ENCODE data around the gene DCT.

Gene DCT

DNA sequence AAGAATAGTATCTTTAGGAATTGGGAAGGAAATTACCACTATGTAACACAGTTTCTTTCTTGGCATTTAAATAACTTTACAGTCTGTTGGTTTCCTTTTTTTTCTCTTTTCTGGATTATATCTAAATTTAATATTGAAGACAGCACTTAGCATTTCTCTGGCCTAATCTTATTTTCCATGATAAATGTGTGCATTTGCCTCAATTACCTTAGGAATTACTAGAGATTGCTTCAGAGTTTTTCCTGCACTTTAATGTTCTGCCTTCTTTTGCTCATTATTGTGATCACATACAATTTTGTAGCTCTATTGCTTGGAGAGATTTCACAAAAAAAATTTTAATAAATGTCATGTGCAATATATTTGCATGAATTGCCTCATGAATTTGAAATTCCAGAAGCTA lies 25.1 kb downstream of the DCT start:
- DNase-seq (ENCODE audit: low spot score): no peak

DNA sequence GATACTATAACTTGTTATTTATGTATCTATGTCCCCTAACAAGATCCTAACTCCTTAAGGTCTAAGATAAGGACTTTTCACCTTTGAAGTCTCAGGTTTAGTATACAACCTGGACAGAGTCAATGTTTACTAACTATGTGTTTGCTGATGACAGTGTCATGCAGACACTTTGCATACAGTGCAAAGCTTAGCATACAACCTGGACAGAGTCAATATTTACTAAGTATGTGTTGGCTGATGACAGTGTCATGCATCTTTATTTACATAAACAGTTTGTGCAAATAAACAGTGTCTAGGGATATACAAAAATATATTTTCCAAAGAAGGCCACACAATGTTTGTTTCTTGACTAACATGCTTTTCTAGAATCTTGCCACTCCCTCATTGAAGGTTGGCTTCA lies 34.7 kb downstream of the DCT start:
- no peak for DNase-seq (ENCODE audit: low spot score)

DNA sequence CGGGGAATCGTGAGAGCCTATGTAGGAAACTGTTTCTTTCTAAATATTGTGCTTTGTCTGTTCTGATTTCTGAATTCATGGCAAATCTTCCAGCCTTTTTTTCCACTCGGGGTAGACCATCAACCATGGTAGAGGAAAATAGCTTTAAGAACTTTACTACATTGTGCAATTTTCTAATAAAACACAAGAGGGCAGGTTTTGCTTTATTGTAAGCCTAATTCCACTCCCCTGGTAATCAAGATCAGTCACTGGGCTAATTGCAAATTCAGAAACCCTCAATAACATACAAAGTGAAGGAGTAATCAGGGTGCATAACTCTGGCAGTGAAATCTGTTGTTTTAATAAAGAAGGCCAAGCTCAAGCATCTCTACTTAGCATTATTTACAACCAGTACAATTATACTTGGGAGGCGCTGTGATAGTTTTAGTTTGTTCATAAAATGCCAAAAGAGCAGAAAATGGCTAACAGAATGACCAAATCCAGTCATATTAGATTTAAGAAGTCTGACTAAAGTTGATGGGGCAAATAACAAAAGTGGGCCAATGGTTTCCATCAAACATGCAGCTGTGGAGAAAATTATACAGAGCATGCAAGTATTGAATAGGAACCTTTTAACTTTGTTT lies 43.8 kb downstream of the DCT start:
- peak; percentile 56 for DNase-seq (ENCODE audit: low spot score)

DNA sequence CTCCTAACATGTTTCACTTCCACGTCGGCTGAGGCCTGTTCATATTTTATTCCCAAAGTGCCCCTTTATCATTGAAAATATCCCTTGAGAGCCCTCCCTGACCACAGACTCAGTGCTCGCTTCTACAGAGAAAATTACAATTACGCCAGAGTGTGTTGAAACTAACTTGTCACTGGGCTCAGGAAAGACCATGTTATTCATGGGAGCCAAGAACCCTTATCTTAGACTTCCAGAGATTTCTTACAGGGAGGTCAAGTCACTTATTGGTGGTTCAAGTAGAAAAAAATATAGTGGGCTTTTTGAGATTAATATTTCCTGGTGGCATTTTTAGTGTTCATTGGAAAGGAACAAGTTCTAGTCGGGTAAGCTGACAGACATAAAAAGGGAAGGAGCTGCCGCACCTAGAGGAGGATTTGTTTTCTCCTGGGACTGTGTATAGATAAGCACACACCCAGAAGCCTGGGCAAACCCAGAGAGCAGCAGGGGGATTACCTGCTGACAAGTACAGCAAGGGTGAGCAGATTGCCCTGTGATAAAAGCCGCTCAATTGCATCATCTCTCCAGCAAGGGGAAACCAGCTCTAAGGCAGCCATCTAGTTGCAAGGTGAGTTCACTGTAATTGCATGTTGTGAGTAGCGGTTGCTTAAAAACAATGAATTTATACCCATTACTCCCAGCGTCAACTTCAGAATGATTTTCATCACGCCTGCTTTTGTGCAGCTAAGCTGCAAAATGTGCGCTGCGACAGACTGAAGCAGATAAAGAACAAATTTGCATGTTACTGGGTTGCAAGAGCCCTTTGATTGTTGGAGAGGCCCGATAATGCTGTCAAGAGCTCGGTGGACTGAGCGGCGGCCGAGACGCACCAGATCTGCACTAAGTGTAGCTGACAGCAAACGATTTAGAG lies 46.2 kb downstream of the DCT start:
- no peak for DNase-seq (ENCODE audit: low spot score)

DNA sequence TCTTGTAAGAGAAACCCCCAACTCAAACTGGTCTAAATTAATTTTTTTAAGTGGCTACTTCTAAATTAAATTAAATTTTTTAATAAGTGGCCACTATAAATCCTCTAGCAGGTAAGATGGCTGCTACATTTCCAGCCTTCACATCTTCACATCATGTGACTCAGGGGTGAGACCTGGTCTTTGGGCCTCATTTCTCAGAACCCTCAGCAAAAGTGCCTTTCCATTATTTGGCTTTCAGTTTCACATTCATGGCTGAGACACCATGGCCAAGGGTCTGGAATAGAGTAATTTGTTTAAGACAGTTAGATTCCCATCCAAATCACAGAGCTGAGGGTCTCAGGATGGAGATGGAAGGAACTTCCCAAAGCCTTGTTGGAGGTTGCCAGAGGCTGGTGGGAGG lies 47.5 kb downstream of the DCT start:
- no peak for DNase-seq (ENCODE audit: low spot score)

DNA sequence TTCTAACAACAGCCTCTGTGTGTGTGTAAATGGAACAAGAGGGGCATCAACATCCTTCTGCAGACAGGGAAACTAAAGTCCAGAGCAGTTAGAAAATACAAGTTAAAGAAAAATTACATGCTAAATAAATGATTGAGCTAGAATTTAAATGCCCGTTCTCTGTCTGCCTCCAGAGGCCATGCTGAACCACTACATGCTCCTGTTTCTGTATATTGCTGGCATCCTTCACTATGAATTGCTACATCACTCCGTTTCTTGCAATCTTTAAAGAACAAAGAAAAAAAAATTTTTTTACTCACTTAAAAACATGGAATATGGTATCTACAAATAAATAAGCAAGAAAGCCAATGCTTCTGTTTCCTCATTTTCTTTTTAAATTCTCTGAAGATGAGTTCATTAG lies 47.9 kb downstream of the DCT start:
- DNase-seq (ENCODE audit: low spot score): no peak

DNA sequence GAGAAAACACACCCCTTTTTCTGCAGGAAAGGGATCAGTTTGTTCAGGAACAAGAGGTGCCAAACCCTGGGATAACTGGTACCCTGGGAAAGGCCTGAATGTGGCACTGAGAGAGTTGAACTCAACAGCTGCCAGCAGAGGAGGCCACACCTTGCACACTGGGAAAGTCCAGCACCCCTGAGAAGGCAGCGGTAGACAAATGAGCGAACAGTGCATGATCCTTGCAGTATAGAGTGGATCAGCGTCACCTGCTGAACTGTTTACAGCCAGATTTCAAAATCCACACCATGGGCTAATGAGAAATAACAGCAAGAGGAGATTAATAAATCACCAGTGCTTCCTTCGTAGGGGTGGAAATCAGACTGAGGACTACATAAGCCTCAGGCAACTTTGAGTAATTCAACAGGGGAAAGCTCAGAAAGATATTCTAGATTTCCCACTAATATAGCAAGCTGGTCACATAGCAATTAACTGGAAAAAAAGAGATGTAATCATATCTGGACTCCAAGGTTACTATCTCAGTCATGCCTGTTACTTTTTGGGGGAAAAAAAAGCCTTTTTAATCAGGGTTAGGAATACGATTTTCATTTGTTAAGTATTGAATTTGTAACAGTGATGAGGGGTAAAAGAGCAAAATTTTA lies 52.0 kb downstream of the DCT start:
- no peak for DNase-seq (ENCODE audit: low spot score)

DNA sequence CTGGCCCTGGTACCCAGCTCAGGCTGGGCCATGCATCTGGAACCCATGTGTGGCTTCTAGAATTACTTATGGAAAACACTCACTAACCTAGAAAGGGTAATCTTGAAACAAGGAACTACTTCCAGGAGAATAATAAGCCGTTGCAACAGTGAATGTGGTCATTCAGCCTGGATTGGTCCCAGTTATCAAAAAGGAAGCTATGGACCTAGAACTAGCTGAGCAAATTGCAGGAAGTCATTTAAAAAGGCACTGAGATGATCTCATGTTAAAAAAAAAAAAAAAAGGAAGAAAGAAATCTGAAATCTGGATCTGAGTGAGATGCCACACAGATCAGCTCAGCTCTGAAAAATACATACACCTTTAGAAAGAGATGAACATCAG lies 59.6 kb downstream of the DCT start:
- DNase-seq (ENCODE audit: low spot score): no peak

DNA sequence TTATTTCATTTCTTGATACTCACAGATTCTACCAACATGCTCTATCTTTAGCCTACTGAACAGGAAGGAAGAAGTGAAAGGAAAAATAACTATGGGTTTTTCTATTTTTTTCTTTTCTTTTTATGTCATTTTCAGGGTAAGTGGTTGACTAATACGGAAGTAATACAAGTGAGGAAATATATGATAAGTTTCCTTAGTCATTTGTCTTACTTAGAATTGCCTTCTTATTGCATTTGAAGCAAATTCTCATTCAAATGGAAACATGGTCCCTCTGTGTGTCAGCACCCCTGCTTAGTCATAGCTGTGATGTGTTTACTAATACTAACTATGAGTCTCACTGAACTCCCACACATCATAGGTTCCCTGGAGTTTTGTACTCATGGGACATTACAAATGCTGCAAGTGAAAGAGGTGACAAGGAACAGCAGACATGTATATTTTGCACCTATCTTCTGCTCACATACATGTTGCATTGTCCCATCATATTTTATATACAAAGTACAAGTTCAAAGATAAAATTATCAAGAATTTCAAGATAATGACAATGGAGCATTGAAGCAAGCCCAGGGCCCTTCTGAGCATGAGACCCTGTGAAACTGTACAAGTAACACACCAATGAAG lies 60.1 kb downstream of the DCT start:
- peak; percentile 22 for DNase-seq (ENCODE audit: low spot score)

DNA sequence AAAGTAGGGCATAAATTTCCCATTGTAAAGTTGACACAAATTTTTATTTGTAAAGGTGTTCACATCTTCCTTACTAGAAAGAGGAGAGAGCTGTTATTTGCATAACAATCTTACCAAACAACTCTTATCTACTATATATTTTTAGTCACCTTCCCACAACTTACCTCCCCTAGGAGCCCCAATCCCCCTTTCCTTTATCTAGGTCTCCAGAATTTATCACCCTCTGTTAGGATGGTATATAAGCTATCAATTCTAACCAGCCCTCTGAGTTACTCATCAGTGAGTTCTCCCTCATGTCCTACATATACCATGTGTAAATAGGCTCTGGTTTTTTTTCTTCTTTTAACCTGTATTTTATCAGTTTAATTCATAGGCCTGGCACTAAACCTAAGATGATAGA lies 62.2 kb downstream of the DCT start:
- no peak for DNase-seq (ENCODE audit: low spot score)

DNA sequence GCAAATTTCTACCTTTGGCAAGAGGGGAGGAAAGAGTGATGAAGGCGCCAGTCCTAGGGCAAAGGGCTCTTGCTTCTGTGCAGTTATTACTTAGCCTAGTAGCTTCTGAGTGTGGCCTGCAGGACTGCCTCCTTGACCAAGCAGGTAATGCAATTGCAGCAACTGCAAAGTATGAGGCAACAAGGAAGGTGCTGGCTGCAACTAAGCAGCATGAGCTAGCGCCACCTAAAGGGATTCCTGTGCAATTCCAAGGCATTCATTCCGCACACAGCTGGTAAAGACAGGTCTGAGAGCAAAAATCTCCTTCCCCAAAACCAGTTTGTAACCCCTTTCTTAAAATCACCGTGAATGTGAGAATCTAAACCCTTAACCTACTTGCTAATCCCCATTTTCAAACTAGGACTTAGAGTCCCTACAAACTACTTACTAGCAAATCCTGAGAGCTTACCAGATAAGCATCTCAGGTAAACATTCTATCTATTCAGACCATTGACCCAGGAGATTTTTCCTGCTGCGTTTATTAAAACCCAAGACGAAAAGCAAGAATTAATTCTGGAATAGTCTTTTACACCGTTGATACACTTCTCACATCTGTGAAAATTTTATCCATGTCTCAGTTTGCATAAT lies 62.9 kb downstream of the DCT start:
- no peak for DNase-seq (ENCODE audit: low spot score)

DNA sequence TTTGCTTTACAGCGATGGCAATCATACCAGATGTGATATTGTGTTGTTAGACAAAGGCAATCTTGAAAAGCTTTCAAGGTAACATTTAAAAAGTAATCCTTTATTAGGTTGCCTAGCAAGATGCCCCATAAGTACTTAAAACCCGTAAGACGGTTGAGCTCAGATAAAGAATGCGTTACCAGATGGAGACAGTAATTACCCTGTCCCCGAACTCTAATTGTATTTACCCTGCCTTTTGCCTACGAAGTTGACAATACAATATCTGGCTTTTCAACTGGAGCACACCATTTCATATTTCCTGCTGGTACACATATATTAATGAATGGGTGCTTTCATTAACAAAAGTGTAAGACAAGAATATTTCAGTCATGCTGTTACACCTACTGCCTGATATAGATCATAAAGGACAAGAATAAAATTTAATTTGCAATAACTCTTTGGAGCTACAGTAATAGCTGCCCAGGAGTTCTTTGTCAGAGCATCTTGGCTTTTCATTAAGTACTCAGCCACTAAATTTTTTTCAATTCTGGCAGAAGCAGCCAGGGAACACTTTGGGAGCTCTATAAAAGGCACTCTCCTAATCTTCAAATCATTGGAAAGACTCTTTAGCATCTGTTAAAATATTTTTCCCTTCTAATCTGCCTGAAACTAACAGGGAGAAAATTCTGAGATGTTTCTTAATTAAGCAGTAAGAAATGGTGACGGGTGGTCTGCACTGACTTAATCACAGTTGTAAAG lies 63.8 kb downstream of the DCT start:
- no peak for DNase-seq (ENCODE audit: low spot score)

DNA sequence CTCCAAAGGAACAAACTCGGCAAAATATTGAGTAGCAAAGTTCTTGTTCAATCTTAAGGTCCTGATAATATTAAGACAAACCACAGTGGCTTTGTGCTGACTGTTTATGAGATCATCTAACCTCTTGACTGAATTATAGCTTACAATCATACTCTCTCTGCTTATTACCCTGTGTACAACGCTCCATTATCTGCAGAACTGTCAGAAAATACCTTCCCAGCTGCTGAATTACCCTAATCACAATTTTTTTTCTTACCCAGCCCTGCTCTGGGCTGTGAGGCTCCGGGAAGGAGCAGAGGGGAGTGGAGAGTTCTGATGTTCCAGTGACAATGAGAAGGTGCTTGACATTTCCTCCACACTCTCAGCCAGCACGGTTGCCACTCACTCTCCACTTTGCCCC lies 64.8 kb downstream of the DCT start:
- DNase-seq (ENCODE audit: low spot score): no peak

DNA sequence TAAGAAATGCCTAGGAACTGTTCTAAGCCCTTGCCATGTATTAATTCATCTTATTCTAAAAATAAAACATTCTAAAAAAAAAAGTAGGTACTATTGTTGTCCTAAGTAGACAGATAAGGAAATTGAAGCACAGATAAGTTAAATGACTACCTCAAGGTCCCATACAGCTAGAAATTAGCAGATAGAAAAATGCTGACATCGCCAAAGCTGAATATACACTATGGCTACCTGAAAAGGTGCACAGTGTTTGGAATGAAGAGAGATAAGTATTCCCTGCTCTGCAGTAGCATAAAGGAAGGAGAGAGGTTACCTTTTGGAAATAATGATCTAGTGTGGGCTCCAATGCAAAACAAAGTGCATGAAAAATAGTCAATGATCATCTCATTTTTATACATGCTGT lies 65.3 kb downstream of the DCT start:
- DNase-seq (ENCODE audit: low spot score): no peak

DNA sequence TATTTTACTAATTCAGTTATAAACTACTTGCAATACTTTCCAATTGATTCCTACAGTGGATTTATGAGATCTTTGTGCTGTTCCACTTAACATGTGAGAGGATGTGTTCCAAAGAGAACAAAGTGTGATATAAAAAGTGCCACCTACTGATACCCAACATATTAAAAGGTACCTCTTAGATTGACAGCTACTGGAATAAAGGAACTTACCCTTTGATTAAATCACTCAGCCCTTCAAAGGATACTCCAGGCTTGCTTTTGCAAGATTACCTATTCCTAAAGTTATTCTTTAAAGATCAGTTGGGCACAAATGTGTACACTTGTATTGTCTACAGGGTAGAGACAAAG lies 65.9 kb downstream of the DCT start:
- no peak for DNase-seq (ENCODE audit: low spot score)

DNA sequence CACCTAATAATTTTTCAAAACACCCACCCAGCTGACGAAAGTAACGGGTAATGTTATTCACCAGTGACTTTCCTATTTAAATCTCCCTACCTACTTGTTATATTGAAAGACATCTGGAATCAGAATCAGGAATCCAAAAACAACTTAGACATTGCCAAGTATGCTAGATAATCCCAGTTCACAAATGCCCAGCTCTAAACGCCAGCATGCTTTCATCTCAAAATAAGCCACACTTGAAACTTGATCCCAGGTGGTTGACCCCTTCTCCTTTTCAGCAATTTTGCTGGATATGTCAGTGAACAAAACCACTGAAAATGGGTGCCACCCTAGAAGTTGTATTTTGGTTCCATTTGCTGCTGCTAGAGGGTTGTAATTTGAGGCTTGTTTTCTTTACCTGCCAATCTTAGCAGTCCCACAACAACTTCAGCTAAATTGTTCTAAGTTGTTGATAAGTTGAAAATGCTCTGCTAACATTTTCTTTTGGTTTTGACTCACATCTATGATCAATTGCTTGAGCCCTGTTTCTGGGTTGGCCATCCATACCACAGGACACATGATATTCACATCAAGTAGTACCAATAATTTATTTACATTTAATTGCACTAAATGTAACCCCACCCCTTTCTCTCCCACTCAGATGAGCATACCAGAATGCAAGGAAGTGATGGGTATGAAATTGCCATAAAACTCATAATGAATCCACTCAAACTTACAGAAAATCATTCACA lies 66.4 kb downstream of the DCT start:
- no peak for DNase-seq (ENCODE audit: low spot score)

DNA sequence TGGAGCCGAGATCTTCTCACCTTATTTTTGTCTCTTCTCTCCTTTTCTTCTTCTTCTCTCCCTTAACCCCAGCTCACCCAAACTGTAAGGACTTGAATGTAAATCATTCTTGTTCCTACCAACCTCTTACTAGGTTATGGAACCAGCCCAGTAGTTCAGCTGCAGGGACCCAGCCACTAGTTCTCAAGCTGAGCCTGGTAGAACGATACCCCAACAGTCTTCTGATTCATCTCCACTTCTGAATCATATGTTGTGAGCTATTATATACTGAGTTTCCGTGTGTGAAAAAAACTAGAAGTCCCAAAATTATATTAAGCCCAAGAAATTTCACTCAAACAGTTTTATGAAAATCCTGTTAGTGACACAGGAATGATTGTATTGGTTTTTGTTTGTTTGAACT lies 67.7 kb downstream of the DCT start:
- DNase-seq (ENCODE audit: low spot score): no peak

DNA sequence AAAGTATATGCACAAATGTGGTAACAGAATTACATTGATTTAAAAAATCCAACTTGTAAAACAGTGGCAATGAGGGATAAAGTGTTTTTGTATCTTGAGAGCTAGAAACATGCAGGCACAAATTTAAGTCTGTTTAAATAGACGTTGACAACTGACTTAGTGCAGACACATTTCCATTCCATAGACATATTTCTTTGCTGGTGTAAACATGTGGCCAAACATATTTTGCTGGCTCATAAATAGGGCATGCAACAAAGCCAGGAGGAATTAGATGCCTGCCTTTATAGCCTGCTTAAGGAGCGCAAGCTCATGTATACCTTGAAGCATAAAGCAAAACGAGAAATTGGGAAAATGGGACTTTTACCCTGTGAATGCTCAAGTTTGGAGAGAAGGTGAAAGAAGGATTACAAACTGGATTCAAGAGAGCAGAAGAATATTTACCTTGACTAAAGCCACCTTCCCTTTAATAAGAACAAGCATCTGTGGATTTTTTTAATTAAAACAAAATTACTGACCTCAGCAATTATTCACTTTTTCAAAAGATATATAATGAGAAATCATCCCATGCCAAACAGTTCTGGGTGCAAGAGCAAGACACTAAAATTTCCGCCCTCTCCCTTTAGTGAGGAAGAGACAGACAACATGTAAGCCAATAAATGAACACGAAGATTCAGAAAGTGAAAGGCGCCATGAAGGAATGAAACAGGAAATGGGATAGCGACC lies 71.0 kb downstream of the DCT start:
- DNase-seq (ENCODE audit: low spot score): no peak

DNA sequence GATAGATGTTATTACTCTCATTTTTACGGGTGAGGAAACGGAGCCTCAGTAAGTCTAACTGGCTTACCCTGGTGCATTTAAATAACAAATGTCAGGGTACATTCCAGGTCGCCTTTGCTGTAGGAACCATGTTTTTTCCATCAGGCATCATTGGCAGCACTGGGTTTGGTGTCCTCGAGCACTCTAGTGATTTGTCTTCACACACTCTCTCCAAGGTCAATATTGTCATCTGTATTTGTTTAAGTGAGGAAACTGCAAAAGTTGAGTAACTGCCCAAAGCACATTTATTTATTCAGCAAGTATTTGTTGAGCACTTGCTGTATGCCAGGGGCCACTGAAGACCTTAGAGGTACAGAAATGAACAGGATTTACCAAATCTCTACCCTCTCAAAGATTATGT lies 78.6 kb downstream of the DCT start:
- DNase-seq (ENCODE audit: low spot score): no peak

DNA sequence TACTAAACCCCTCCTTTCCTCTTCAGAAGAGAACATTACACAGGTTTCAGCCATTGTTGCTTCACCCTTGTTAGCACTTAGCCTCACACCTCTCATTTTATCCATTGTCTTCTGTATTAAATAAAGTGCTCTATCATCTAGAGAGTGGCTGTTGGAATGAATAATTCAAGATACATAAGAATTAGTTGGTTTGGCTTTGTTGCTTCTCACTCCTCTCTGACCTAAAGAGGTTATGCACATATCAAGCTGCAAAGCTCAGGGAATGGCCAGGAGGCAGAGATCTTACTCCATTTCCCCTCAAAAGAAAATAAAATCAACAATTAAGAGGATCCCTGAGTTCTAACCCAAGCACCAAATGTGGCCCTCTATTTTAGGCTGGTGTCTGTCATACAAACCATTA lies 79.7 kb downstream of the DCT start:
- DNase-seq (ENCODE audit: low spot score): no peak

DNA sequence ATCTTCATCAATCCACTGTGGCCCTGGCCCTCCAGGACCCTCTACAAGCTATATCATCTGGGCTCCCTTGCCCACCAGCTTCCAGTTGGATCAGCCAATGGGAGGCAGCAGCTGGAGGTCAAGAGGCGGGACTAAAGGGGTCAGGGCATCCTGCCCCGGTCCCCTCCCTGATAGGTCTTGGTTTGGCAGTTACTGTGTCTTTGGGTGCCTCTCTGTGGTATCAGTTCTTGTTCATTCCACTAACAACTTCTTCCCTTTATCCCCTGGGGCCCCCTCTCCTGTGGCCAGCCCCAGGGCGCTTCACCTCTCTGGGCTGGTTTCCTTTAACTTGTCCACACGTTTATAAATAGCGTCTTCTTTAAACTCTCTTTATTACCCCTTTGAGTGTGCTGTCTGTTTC lies 83.6 kb downstream of the DCT start:
- no peak for DNase-seq (ENCODE audit: low spot score)

All from CD4-positive, alpha-beta T cell treated with Interleukin-2 at 100 ng/mL for 4 hours (primary cell).